NCI-H1694 treated with DMSO at 0.1 percent for 48 hours (cell line): ENCODE measurements around the gene CHKB.

Source experiments
- DNase-seq: peaks from one replicate; lab custom pipeline; 2025; lab: John Stamatoyannopoulos, UW

CHKB gene

DNA sequence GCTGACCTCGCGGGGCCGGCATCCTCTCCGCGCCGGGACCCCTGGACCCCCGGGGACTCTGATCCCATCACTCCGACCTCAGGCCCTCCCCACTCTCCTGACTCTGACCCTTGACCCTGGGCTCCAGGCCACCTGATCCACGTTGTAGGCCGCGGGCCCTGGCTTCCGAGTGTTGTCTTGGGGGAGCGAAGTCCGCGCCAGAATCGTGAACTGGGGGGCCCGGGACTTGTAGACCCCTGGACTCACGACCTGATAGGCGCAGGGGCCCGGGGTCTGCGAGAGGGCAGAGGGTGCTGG lies 52.1 kb downstream of the CHKB start:
- DNase-seq: no peak

DNA sequence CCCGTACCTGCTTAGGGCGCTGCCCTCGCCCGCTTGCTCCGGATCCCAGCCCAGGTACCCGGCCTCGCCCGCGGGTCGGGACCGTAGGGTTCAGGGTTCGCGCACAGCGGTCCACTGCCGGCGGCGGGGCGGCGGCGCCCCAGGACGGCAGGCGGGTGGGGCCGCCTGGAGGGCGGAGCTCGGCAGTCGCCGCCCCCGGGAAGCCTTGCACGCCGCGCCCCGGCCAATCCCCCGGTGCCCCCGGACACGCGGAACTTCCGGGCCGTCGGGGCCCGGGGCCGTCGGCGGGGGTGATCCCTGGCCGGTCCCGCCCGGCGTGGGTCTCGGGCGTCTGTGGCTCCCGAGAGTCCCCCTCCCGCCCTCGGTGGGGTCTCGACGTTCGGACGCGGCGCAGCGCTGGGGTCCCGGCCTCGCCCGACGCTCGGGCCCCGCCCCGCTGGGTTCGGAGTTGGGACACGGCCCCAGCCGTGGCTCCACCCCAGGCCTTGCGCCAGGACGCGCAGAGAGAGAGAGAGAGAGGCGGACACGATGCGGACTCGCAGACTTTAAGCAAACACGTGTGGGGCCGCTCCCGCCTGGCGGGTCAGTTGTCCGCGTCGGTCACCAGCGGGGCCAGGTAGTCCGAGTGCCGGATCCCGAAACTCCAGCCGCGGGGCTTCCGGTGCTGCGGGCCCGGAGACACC lies 52.6 kb downstream of the CHKB start, which contains the start of gene TYMP:
TSS of gene TYMP (minus strand) at position 116 of the 683 bp plus-strand sequence. CDS start 303 bp downstream, outside the sequence.
- DNase-seq: no peak

DNA sequence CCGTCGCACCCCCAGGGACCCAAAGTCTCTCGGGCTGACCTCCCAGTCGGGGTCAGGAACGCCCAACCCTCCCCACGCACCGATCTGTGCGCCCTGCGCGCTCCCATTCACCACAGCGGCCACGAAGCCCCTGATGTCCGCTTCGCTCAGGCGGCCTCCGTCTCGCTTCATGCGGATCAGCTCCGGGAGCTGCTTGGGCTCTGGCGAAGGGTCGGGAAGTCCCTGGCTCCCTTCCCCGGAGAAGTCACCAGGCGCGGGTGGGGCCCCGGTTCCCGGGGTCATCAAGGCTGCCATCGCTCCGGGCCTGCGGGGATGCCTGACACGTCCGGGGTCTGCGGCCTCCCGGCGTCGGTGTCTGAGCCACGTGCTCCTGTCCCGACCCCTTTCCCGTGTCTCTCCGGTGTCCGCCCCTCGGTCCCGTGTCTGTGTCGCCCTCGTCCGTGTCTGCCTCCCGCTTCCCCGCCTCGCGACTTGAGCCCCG lies 53.2 kb downstream of the CHKB start:
- no peak for DNase-seq
